Stimulated activated CD4-positive, alpha-beta T cell treated with anti-CD3 and anti-CD28 coated beads, Interleukin-4, amount 100 ng/mL, for 4 hours (primary cell): ENCODE results near the gene RNF114.
"Not testable (repeated sequence)": the region's sequence is repeated elsewhere in the genome, so short reads cannot be mapped to it uniquely, and the experiment has no call there.

ENCODE experiments used
- DNase-seq, 2 experiments: peaks; one replicate each; pipeline ENCODE4 v3.0.0-alpha.2; 2020

Gene RNF114, protein sequence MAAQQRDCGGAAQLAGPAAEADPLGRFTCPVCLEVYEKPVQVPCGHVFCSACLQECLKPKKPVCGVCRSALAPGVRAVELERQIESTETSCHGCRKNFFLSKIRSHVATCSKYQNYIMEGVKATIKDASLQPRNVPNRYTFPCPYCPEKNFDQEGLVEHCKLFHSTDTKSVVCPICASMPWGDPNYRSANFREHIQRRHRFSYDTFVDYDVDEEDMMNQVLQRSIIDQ

GRCh38 chr20:49936153-49937026, at the start of gene RNF114:
TSS of gene RNF114 (plus strand) at chr20:49936397. CDS start at chr20:49936413, 16 bp downstream.
- peak; percentile 87 to 95 for DNase-seq

DNA sequence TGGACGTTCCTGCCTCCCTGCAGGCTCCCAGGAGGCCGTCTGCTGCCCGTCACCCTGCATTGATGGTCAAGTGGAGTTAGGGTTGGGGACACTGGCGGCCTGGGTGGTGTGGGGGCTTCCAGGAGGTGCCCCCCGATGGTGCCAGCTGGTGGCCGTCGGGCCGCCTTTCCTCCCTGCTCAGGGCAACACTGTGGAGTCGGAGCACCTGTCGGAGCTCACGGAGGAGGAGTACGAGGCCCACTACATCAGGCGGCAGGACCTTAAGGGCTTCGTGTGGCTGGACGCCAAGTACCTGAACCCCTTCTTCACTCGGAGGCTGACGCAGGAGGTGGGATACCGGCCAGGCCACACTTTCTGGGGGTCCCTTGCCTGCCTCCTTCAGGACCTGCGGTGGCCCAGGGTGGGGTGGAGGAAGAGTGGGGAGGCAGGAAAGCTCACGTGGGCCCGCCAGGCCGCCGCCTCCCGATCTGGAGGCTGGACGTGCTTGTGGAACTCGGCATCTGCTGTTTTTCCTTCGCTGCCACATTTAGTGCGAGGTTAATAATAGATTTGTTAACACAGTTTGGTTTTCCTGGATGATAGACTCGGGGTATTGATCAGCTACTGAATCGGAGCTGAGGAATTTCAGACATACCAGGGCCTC, 49.5 kb upstream of the RNF114 start:
- no peak for DNase-seq

DNA sequence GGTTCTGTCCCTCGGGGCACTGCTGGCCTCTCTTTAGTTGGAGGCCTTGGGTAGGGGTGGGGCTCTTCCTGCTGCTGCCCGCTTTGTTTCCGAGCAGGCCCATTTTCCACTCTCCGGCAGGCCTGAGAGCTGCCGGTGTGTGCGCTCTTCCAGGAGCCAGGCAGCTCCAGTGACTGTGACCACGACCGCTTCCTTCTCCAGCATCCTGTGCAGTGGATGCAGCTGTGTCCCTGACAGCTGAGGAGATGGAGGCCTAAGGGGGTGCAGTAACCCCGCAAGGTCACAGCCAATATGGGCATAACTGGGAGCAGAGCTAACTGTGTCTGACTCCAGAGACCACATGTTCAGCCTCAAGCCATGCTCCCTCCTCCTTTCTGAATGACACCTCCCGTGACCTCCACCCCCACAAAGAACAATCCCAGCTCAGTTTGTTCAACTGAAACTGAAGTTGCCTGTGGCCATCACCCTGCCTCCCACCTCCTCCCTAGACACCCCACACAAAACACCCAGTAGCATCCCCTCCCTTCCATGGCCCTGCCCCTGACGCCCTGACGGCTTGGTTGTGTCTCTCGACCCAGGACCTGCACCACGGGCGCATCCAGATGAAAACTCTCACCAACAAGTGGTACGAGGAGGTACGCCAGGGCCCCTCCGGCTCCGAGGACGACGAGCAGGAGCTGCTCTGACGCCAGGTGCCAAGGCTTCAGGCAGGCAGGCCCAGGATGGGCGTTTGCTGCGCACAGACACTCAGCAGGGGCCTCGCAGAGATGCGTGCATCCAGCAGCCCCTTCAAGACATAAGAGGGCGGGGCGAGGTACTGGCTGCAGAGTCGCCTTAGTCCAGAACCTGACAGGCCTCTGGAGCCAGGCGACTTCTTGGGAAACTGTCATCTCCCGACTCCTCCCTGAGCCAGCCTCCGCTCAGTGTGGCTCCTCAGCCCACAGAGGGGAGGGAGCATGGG, 48.7 kb upstream of the RNF114 start:
- no peak for DNase-seq

DNA sequence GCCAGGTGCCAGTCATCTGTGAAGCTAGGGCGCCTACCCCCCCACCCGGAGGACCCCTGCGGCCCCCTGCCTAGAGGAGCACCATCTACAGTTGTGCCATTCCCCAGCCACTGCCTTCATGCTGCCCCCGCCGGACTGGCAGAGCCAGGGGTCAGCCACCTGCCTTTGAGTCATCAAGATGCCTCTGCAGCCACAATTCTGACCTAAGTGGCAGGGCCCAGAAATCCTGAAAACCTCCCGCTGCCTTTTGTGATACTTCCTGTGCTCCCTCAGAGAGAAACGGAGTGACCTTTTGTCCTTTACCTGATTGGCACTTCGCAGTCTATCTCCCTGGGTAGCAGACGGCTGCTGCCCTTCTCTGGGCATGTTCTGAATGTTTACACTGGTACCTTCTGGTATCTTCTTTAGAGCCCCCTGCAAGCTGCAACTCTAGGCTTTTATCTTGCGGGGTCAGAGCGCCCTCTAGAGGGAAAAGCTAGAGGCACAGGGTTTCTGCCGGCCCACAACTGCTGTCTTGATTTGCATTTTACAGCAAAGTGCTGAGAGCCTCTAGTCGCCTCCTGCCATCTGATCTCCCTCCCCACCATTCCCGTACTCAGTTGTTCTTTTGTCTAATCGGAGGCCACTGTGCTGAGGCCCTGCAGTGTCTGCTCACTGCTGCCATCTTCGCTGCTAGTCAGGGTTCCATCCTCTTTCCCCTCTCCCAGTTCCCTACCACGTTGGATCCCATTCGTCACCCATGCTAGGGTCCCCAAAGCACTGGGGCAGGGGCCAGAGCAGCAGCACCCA, 47.8 kb upstream of the RNF114 start:
- DNase-seq: peak; percentile 31 to 41

- DNase-seq: no peak
These were observed 46.9 kb upstream of the RNF114 start for GRCh38 chr20:49889001-49889934.

- no peak for DNase-seq
These were observed 46.3 kb upstream of the RNF114 start for GRCh38 chr20:49889935-49890333.

GRCh38 chr20:49890471-49891361, 45.5 kb upstream of the RNF114 start:
- DNase-seq: no peak

GRCh38 chr20:49891476-49892110, 44.6 kb upstream of the RNF114 start:
- no peak for DNase-seq

DNA sequence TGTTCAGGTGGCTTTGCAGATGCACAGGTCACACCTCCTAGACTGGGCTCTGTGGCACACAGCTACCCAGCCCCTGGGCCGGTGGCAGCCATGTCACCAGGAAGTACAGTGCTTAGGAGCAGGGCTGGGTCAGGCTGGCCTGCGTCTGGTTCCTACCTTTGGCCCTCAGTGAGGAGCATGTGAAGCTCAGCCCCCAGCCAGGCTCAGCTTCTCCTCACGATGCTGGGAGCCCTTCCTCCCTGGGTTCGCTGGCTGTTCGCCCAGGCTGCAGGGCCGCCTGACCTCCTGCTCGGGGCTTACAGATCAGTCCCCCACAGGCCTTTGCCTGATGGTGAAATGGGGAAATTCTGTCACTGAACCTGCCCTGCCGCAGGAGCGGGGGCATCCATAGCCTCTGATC, 43.9 kb upstream of the RNF114 start:
- DNase-seq: no peak

DNA sequence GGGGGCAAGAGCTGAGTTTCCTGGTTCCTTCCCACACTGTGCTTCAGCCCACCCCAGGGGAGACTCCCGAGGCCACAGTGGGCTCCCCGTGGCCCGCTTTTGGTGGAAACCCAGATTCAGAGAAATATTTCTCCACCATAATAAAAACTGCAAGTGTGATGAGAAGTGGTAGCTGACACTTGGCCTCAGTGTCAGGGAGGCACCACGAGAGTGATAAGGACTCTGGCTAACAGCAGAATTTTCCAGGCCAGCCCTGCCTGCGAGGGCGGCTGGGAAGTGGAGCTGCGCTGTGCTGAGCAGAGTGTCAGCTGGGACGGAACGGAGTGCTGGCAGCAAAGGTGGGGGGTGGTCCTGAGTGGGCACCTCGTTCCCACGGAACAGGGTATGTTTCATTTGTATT, 43.4 kb upstream of the RNF114 start:
- DNase-seq: no peak

DNA sequence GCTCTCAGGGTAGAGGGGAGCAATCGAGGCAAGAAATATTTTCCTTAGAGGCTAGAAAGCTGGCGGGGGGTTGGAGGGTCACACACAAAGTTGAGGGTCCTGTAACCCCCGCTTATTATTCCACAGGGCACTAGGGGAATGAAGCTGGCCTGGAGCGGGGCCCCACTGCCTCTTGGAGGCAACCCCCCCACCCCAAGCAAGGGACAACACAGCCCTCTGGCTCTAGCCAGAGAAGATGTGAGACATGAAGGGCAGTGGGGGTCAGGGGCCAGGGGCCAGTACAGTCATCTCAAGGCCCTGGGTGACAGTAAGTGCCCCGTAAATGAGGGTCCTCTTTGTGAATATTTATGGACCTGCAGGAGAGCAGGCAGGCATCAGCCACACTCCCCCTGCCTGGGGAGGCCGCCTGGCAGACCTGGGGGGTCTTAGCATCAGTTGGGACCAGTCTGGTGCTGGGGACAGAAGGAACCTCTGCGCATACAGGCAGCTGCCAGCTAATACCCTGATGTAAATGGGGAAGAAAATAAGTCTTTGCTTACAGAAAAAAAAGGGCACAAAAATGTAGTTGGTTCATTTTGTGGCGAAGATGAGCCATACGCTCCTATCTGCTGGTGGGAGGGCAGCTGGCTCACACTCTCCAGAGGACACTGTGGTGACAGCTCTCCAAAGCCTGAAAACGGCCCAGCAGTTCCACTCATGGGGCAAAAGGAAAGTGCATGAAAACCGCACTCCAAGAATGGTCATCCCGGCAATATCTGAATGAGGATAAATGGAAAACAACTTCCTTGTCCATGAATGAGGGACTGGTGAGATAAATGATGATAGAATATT, 42.7 kb upstream of the RNF114 start:
- peak in 1 of 2 experiments; percentile 16 for DNase-seq

- DNase-seq: no peak
These were observed 42.1 kb upstream of the RNF114 start for GRCh38 chr20:49894073-49894470.

- not testable (repeated sequence) for DNase-seq
These were observed 40.6 kb upstream of the RNF114 start for GRCh38 chr20:49895474-49896093.

GRCh38 chr20:49896204-49896603, 40.0 kb upstream of the RNF114 start:
- DNase-seq: no peak

DNA sequence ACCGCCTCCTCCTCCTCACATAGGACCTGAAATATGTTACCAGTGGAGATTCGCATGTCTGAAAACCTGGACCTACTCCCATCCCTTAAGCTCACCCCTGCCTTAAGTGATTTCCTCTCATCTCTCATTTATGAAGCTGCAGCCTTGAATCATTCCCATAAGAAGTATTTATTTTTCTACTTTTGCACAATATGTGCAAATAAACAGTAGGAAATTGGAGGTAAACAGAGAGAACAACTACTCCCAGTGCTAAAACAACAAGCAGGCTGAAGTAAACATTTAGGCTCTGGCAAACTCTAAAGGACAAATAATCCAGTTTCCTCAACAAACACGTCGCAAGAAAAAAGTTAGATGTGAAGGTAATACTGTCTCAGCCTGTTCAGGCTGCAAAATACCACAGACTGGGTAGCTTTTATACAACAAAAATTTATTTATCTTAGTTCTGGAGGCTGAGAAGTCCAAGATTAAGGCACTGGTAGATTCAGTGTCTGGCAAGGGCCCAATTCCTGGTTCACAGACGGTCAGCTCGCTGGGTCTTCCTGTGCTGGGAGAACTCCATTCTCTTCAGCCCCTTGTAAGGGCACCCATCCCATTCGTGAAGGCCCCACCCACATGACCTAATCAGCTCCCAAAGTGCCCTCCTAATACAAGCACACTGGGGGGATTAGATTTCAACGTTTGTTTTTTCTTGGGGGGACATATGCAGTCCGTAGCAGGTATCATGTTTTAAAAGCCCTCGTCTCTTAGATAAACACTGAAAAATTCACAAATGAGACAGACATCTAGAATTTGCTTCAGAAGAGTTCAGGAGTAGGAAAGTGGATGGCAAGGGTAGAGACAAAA, 36.4 kb upstream of the RNF114 start:
- DNase-seq: no peak

- DNase-seq: no peak
These were observed 34.6 kb upstream of the RNF114 start for GRCh38 chr20:49901588-49901987.
